ENCODE results near the gene SNRK. TPM values are rescaled to one million over a fixed set of nuclear protein-coding genes. Genes with fewer than 3 reads are reported as not detected.
A peak's percentile ranks its signal among the peaks of the same experiment; 100 is the strongest.

The SNRK gene
- total RNA-seq, 1 donor from 2014 or later = 23.6 TPM

GRCh38 chr3:43288366-43288765 lies 2.0 kb downstream of the SNRK start:
- Mint-ChIP-seq H3K27me3 (no peaks in the 10 kb centered on the region), H3K9me3 (no peaks in the 10 kb centered on the region), H3K27ac (peak overlapping the region; percentile 60), H3K4me1 (ENCODE audit: unreplicated experiment) (peaks cover 40% of the 10 kb centered on the region), H3K36me3 (peaks cover 5% of the 10 kb centered on the region), H3K4me3 (peak overlapping the region; percentile 65)
- TF ChIP-seq, protein P1, sequence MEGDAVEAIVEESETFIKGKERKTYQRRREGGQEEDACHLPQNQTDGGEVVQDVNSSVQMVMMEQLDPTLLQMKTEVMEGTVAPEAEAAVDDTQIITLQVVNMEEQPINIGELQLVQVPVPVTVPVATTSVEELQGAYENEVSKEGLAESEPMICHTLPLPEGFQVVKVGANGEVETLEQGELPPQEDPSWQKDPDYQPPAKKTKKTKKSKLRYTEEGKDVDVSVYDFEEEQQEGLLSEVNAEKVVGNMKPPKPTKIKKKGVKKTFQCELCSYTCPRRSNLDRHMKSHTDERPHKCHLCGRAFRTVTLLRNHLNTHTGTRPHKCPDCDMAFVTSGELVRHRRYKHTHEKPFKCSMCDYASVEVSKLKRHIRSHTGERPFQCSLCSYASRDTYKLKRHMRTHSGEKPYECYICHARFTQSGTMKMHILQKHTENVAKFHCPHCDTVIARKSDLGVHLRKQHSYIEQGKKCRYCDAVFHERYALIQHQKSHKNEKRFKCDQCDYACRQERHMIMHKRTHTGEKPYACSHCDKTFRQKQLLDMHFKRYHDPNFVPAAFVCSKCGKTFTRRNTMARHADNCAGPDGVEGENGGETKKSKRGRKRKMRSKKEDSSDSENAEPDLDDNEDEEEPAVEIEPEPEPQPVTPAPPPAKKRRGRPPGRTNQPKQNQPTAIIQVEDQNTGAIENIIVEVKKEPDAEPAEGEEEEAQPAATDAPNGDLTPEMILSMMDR (conservative IDR thresholded peaks at IDR 0.05) = no peak
- DNase-seq (ENCODE audit: extremely low spot score, unreplicated experiment) = no peak

DNA sequence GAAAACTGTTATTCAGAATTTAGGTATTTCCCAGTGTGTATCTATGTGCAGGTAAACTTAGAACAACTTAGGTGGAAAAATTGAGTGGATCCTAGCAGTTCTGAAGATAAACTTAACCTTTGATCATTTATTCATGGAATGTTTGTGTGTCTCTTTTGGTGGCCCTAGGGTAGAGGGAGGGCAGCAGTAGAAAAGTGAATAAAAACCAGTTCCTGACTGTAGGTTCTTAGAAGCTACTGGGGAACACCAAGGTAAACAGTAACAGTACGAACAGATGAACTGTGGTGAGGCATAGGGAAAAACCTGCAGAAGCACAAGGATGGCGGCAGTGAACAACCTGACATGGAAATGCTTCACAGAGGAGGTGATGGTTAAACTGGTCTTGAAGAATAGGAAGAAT lies 2.5 kb downstream of the SNRK start:
- Mint-ChIP-seq H3K27me3 (no peaks in the 10 kb centered on the region), H3K9me3 (no peaks in the 10 kb centered on the region), H3K4me1 (ENCODE audit: unreplicated experiment) (peaks cover 40% of the 10 kb centered on the region), H3K36me3 (peaks cover 5% of the 10 kb centered on the region), H3K4me3 (peak overlapping the region; percentile 65), H3K27ac (peak overlapping the region; percentile 60)
- DNase-seq (ENCODE audit: extremely low spot score, unreplicated experiment) = no peak
- TF ChIP-seq, protein P1 (conservative IDR thresholded peaks at IDR 0.05) = no peak

- Mint-ChIP-seq H3K4me3 (peak overlapping the region; percentile 65), H3K27ac (no peak overlapping the region), H3K27me3 (no peaks in the 10 kb centered on the region), H3K36me3 (peaks cover 5% of the 10 kb centered on the region), H3K4me1 (ENCODE audit: unreplicated experiment) (peaks cover 40% of the 10 kb centered on the region), H3K9me3 (no peaks in the 10 kb centered on the region)
- TF ChIP-seq, protein P1 (conservative IDR thresholded peaks at IDR 0.05) = no peak
- no peak for DNase-seq (ENCODE audit: extremely low spot score, unreplicated experiment)
Measured at GRCh38 chr3:43289401-43289800, 3.1 kb downstream of the SNRK start.

- Mint-ChIP-seq H3K27me3 (no peaks in the 10 kb centered on the region), H3K4me3 (peak overlapping the region; percentile 33), H3K27ac (peak overlapping the region; percentile 2), H3K4me1 (ENCODE audit: unreplicated experiment) (peaks cover 42% of the 10 kb centered on the region), H3K9me3 (no peaks in the 10 kb centered on the region), H3K36me3 (peaks cover 5% of the 10 kb centered on the region)
- DNase-seq (ENCODE audit: extremely low spot score, unreplicated experiment) = no peak
- TF ChIP-seq, protein P1 (conservative IDR thresholded peaks at IDR 0.05) = no peak
Measured at GRCh38 chr3:43289841-43290470, 3.6 kb downstream of the SNRK start.

DNA sequence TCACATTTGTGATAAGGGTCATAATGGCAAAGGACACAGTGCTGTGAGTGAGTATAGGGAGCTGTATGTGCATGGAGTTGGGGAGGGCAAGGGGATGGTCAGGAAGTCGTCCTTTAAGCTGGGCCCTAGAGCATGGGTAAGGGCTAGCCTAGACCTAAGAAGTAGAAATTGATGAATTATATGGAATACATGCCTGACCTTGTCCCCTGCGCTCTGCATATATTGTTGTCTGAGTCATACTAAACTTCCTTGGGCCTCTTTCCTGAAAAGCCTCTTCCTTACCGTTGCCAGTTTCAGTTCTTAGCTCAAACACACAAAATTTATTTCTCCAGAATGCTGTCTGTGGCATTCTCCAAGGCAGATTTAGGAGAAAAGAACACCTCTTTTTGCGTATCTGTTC lies 4.6 kb downstream of the SNRK start:
- H3K4me3 Mint-ChIP-seq = peak overlapping the region; percentile 17
- TF ChIP-seq, protein P1 (conservative IDR thresholded peaks at IDR 0.05) = no peak
- H3K27me3 Mint-ChIP-seq = no peaks in the 10 kb centered on the region
- H3K27ac Mint-ChIP-seq = peak overlapping the region; percentile 19
- H3K9me3 Mint-ChIP-seq = no peaks in the 10 kb centered on the region
- DNase-seq (ENCODE audit: extremely low spot score, unreplicated experiment) = no peak
- H3K4me1 Mint-ChIP-seq (ENCODE audit: unreplicated experiment) = peaks cover 45% of the 10 kb centered on the region
- H3K36me3 Mint-ChIP-seq = peaks cover 5% of the 10 kb centered on the region
